Measurements from ENCODE around the gene UPK1A. TPM values are rescaled to one million over a fixed set of nuclear protein-coding genes. Genes with fewer than 3 reads are reported as not detected.
"Not testable (repeated sequence)": the region's sequence is repeated elsewhere in the genome, so short reads cannot be mapped to it uniquely, and the experiment has no call there.

Gene UPK1A
- total RNA-seq, 1 donor, result not detected

DNA sequence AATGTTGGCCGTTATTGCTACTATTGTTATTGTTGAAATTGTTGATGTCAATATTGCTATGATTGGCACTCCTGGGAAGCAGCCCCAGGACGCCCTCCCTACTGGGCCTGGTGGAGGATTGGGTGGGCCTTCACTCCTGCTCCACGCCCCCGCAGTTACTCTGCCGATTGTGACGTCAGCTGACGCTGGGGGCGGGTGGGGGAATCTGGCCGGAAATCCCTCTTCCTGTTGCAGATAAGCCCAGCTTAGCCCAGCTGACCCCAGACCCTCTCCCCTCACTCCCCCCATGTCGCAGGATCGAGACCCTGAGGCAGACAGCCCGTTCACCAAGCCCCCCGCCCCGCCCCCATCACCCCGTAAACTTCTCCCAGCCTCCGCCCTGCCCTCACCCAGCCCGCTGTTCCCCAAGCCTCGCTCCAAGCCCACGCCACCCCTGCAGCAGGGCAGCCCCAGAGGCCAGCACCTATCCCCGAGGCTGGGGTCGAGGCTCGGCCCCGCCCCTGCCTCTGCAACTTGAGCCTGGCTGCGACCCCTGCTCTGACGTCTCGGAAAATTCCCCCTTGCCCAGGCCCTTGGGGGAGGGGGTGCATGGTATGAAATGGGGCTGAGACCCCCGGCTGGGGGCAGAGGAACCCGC lies 24.7 kb upstream of the UPK1A start, which contains the start of gene ETV2:
Gene ETV2, plus strand, starts transcription at position 231 of the 637 bp plus-strand sequence. CDS start 716 bp downstream, outside the sequence.
- no peaks in the 10 kb centered on the region for H3K27me3 ChIP-seq (ENCODE audit: insufficient read depth, low read length)
- peaks cover 31% of the 10 kb centered on the region for H3K4me1 ChIP-seq (ENCODE audit: insufficient read depth, low read length)

DNA sequence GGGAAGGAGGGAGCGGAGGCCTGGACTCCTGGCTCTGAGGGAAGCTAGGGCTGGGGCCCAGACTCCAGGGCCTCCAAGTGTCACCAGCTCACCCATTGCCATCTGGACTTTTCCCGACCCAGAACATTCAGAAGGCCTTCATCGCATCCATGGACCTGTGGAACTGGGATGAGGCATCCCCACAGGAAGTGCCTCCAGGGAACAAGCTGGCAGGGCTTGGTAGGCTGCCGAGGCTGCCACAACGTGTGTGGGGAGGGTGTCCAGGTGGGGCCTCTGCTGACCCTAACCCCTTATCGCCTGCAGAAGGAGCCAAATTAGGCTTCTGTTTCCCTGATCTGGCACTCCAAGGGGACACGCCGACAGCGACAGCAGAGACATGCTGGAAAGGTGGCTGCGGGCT lies 24.0 kb upstream of the UPK1A start:
- H3K4me1 ChIP-seq (ENCODE audit: insufficient read depth, low read length), result peaks cover 31% of the 10 kb centered on the region
- no peaks in the 10 kb centered on the region for H3K9me3 ChIP-seq (ENCODE audit: low read depth, low read length)
- H3K27me3 ChIP-seq (ENCODE audit: insufficient read depth, low read length), result no peaks in the 10 kb centered on the region
- no peak overlapping the region for H3K4me3 ChIP-seq (ENCODE audit: low read length)

More for the DNA sequence above, 24.7 kb upstream of the UPK1A start, which contains the start of gene ETV2:
- H3K4me3 ChIP-seq (ENCODE audit: low read length), result no peak within 1 kb of the TSS
- H3K9me3 ChIP-seq (ENCODE audit: low read depth, low read length), result no peaks in the 10 kb centered on the region

DNA sequence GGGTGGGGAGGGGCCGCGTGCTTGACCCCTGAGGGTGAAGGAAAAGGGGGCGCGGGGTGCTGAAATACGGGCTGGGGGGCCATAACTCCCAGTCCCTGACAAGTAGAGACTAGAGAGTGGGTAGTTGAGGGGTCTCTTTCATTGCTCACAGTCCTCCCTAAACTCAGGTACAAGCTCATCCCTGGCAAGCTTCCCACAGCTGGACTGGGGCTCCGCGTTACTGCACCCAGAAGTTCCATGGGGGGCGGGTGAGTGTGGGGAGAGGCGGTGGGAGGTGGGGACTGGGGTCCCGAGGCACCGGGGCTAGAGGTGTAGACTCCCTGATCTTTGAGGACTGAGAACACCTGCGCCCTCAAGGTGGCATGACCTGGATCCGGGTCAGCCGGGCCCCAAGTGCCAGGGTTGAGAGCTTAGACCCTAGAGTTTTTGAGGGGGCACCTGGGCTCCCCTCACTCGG lies 23.5 kb upstream of the UPK1A start:
- H3K4me1 ChIP-seq (ENCODE audit: insufficient read depth, low read length), result peaks cover 36% of the 10 kb centered on the region
- H3K27me3 ChIP-seq (ENCODE audit: insufficient read depth, low read length), result no peaks in the 10 kb centered on the region
- peak overlapping the region; percentile 69 for H3K4me3 ChIP-seq (ENCODE audit: low read length)
- H3K9me3 ChIP-seq (ENCODE audit: low read depth, low read length), result no peaks in the 10 kb centered on the region

DNA sequence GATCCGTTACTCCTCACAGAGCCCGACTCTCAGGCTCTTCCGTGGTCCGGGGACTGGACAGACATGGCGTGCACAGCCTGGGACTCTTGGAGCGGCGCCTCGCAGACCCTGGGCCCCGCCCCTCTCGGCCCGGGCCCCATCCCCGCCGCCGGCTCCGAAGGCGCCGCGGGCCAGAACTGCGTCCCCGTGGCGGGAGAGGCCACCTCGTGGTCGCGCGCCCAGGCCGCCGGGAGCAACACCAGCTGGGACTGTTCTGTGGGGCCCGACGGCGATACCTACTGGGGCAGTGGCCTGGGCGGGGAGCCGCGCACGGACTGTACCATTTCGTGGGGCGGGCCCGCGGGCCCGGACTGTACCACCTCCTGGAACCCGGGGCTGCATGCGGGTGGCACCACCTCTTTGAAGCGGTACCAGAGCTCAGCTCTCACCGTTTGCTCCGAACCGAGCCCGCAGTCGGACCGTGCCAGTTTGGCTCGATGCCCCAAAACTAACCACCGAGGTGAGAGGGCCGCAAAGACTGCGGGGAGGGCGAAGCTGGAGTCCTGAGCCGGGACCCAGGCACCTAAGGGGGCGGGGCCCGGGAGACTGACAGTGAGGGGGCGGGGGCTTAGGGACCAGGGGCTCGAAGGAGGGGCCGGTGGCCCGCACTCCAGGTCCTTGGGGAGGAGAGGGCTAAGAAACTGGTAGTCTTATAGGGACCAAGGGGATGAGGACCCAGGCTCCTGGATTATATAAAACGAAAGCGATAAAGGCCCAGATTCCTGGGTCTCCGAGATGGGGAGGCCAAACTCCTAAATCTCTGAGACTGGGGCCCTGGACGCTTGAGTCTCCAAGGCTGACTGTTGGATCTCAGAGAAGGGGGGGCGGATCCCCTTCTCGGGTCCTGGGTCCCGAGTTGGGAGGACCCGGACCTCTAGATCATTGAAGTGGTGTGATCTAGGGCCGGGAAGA lies 22.8 kb upstream of the UPK1A start:
- H3K4me1 ChIP-seq (ENCODE audit: insufficient read depth, low read length), result peaks cover 38% of the 10 kb centered on the region
- H3K9me3 ChIP-seq (ENCODE audit: low read depth, low read length), result no peaks in the 10 kb centered on the region
- no peaks in the 10 kb centered on the region for H3K27me3 ChIP-seq (ENCODE audit: insufficient read depth, low read length)
- H3K4me3 ChIP-seq (ENCODE audit: low read length), result peak overlapping the region; percentile 69

DNA sequence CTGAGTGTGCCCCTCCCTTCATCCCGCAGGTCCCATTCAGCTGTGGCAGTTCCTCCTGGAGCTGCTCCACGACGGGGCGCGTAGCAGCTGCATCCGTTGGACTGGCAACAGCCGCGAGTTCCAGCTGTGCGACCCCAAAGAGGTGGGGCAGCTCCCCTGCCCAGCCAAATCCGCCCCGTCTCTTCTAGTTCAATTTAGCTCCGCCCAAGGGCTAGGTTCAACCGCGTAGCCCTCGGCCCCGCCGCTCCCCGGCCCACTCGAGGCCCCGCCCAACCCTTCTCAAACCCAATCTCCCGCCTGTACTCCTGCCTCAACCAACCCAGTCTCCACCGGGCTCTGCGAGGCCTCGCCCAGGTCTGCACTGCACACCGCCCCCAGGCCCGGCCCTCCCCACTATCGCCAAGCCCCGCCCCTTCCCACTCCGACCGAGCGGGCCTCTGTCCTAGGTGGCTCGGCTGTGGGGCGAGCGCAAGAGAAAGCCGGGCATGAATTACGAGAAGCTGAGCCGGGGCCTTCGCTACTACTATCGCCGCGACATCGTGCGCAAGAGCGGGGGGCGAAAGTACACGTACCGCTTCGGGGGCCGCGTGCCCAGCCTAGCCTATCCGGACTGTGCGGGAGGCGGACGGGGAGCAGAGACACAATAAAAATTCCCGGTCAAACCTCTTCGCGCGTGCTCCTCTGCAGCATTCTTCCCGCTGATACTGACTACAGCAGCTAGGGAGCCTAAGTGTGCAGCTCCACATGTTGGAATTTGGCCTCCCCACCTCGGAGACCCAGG lies 21.9 kb upstream of the UPK1A start:
- Histone ChIP-seq H3K4me3 (ENCODE audit: low read length) (peak overlapping the region; percentile 69), H3K27me3 (ENCODE audit: insufficient read depth, low read length) (no peaks in the 10 kb centered on the region), H3K4me1 (ENCODE audit: insufficient read depth, low read length) (peaks cover 47% of the 10 kb centered on the region), H3K9me3 (ENCODE audit: low read depth, low read length) (no peaks in the 10 kb centered on the region)

DNA sequence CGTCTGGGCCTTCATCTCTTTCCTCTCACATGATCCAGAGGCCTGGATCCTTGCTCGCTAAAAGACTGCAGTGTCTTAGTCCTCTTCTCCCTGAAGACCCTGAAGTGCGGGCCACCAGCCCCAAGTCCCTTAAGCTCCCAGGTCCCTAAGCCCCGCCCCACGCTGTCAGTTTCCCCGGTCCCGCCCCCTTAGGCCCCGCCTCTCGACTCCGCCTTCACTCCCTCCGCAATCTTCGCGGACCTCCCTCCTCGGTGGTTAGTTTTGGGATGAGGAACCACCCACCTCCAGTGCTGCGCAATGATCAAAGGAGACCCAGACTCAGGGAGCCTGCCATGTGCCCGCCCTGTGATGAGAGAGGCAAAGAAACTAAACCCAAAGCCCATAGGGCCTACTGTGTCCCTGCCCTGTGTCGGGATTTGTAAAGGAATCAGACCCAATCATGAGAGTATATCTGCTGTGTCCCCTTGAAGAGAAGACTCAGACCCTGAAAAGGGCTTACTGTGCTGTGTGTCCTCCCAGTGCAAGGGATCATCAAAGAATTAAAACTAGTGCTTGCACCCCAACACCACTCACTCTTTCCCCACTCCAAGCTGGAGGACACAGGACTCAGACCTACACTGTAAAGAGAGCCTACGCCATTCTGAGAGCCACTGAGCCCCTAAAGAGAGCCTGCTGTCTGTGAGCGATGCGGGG lies 21.2 kb upstream of the UPK1A start:
- Histone ChIP-seq H3K4me1 (ENCODE audit: insufficient read depth, low read length) (peaks cover 55% of the 10 kb centered on the region), H3K9me3 (ENCODE audit: low read depth, low read length) (no peaks in the 10 kb centered on the region), H3K4me3 (ENCODE audit: low read length) (peak overlapping the region; percentile 69), H3K27me3 (ENCODE audit: insufficient read depth, low read length) (no peaks in the 10 kb centered on the region)

DNA sequence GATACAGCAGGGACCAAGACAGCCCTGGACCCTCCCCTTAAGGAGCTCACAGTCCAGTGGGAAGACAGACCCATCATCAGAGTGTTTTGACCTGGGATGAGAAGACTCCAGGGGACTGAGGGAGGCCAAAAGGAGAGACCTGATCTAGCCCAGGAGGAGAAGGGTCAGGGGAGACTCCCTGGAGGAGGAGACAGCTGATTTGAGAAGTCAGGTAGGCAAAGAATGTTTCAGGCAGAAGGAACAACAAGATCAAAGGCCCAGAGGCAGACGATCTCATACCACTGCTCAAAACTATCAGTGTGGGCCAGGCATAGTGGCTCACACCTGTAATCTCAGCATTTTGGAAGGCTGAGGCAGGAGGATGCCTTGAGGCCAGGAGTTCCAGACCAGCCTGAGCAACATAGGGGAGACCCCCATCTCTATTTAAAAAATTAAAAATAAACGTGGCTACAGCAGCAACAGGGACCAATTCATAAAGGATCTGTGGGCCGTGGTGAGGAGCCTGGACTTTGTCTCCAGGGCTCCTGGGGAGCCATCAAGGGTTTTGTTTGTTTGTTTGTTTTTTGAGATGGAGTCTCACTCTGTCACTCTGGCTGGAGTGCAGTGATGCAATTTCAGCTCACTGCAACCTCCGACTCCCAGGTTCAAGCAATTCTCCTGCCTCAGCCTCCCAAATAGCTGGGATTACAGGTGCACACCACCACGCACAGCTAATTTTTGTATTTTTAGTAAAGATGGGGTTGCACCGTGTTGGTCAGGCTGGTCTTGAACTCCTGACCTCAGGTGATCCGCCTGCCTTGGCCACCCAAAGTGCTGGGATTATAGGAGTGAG lies 20.4 kb upstream of the UPK1A start:
- H3K9me3 ChIP-seq (ENCODE audit: low read depth, low read length), result no peaks in the 10 kb centered on the region
- no peak overlapping the region for H3K4me3 ChIP-seq (ENCODE audit: low read length)
- no peaks in the 10 kb centered on the region for H3K27me3 ChIP-seq (ENCODE audit: insufficient read depth, low read length)
- H3K4me1 ChIP-seq (ENCODE audit: insufficient read depth, low read length), result peaks cover 59% of the 10 kb centered on the region

DNA sequence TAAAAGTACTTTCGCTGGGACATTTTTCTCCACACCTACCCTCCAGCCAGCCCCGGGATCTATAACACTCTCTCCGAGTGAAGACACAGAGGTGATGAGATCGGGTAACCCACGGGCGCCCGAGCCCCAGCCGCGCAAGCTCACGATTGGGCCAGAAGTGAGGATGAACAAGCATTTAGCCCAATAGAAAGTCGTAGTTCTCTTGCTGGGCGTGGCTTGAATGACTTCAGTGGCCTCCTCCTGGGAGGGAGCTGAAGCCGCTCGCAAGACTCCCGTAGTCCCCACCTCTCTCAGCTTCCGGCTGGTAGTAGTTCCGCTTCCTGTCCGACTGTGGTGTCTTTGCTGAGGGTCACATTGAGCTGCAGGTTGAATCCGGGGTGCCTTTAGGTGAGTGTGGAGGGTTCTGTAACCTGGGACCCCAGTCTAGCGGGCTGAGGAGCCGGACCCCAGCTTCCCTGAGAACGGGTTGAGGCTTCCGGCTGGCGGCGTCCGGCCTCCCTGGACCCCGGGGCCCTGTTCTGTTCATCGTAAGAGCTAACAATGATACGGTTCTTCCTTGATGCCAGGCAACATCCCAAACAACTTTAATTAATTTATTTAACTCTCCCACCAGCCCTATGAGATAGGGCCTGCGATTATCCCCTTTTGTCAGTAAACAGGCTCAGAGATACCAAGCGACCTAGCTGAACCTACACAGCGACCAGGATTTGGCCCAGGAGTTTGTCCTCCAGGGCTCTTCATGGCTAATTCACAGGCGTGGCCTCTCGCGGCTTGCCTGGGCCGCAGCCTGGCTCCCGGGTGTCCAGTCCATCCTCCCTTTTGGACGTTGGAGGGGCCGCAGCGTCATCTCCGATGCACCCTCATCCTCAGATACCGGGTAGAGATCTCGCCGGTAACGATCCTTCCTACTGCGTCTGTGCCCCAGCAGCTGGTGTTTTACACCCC lies 18.0 kb upstream of the UPK1A start, which contains the start of gene COX6B1:
Gene COX6B1, plus strand, starts transcription at position 307 of the 945 bp plus-strand sequence. CDS start 2,921 bp downstream, outside the sequence.
- H3K27me3 ChIP-seq (ENCODE audit: insufficient read depth, low read length), result no peaks in the 10 kb centered on the region
- no peaks in the 10 kb centered on the region for H3K9me3 ChIP-seq (ENCODE audit: low read depth, low read length)
- H3K4me1 ChIP-seq (ENCODE audit: insufficient read depth, low read length), result peaks cover 40% of the 10 kb centered on the region
- peak within 1 kb of the TSS; percentile 65 for H3K4me3 ChIP-seq (ENCODE audit: low read length)

DNA sequence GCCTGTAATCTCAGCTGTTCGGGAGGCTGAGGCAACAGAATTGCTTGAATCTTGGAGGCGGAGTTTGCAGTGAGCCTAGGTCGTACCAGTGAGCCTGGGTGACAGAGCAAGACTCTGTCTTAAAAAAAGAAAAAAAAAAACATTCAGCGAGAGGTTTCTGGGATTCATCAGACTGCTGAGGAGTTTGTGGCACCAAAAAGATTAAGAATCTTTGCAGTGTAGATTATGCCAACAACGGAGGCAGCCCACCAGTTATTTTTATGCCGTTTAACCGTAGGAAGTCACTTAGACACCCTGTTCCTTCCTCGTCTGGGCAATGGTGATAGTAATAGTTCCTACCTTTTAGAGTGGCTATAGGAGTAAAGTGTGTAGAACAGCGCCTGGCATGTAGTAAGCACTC lies 15.7 kb upstream of the UPK1A start:
- no peaks in the 10 kb centered on the region for H3K9me3 ChIP-seq (ENCODE audit: low read depth, low read length)
- H3K27me3 ChIP-seq (ENCODE audit: insufficient read depth, low read length), result no peaks in the 10 kb centered on the region
- H3K4me1 ChIP-seq (ENCODE audit: insufficient read depth, low read length), result peaks cover 28% of the 10 kb centered on the region
- no peak overlapping the region for H3K4me3 ChIP-seq (ENCODE audit: low read length)

DNA sequence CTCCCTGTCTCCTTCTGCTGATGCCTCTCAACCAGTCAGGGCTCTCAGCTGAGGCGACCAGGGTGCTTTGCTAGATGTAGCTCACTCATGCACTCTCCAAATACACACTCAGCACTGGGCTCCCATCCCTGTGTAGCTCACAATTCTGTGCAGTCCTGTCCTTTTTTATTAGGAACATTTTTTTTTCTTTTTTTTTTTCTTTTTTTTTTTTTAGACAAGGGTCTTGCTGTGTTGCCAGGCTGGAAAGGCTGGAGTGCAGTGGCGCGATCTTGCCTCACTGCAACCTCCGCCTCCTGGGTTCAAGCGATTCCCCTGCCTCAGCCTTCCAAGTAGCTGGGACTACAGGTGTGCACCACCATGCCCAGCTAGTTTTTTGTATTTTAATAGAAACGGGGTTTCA lies 11.5 kb upstream of the UPK1A start:
- not testable (repeated sequence) for H3K27me3 ChIP-seq (ENCODE audit: insufficient read depth, low read length); H3K4me1 ChIP-seq (ENCODE audit: insufficient read depth, low read length); H3K9me3 ChIP-seq (ENCODE audit: low read depth, low read length); H3K4me3 ChIP-seq (ENCODE audit: low read length)

DNA sequence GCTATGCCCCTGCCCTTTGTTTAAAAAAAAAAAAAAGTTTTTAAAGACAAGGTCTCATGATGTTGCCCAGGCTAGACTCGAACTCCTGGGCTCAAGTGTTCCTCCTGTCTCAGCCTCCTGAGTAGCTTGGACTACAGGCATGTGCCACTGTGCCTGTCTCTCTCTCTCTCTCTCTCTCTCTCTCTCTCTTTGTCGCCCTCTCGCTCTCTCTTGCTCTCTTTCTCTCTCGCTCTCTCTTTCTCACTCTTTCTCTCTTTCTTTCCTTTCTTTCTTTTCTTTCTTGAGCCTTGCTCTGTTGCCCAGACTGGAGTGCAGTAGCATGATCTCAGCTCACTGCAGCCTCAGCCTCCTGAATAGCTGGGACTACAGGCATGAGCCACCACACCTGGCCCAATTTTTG lies 10.7 kb upstream of the UPK1A start:
- peaks cover under 1% of the 10 kb centered on the region for H3K4me1 ChIP-seq (ENCODE audit: insufficient read depth, low read length)
- no peaks in the 10 kb centered on the region for H3K27me3 ChIP-seq (ENCODE audit: insufficient read depth, low read length)
- H3K4me3 ChIP-seq (ENCODE audit: low read length), result no peak overlapping the region
- H3K9me3 ChIP-seq (ENCODE audit: low read depth, low read length), result no peaks in the 10 kb centered on the region

DNA sequence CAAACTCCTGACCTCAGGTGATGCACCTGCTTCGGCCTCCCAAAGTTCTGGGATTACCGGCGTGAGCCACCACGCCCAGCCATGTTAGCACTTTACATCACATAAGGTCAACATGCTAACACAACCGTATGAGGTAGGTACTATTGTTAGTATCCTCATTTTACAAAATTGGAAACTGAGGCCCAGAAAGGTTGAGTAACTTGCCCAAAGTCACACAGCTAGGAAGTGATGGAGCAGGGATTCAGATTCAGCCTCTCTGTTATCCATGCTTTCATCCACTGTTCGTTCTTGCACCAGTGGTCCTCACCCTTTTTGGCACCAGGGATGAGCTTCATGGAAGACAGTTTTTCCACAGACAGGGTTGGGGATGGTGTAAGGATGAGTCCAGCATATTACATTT lies 9.6 kb upstream of the UPK1A start:
- Histone ChIP-seq H3K27me3 (ENCODE audit: insufficient read depth, low read length) (no peaks in the 10 kb centered on the region), H3K4me1 (ENCODE audit: insufficient read depth, low read length) (no peaks in the 10 kb centered on the region), H3K4me3 (ENCODE audit: low read length) (no peak overlapping the region), H3K9me3 (ENCODE audit: low read depth, low read length) (no peaks in the 10 kb centered on the region)

Measured in mononuclear cell (primary cell).